ENCODE measurements around the gene OVOL1. TPM values are rescaled to one million over a fixed set of nuclear protein-coding genes. Genes with fewer than 3 reads are reported as not detected.
A peak's percentile ranks its signal among the peaks of the same experiment; 100 is the strongest.

OVOL1 gene
- total and polyA plus RNA-seq, 2 of the 8 experiments (the other 6 are each of a cell fraction or from before 2014, with no cell fraction given) = 2.6 to 3.4 TPM

GRCh38 chr11:65798882-65799281, 12.0 kb downstream of the OVOL1 start:
- TF ChIP-seq GABPA (IDR thresholded peaks at IDR 0.05; ENCODE audit: borderline replicate concordance, insufficient read depth, low read length) = no peak
- no peak for TF ChIP-seq YY1 (IDR thresholded peaks at IDR 0.05; ENCODE audit: low read depth, low read length)
- TF ChIP-seq JUN (IDR thresholded peaks at IDR 0.05; ENCODE audit: low read depth, low read length) = no peak
- no peak for TF ChIP-seq RNF2 (IDR thresholded peaks at IDR 0.05; ENCODE audit: borderline replicate concordance, low read depth, low read length, missing control alignments, poor library complexity, severe bottlenecking)
- POLR2A ChIA-PET (ENCODE audit: partially characterized antibody) = interaction anchor here (0.7 to 2.1 kb wide), 8 partner anchors 9 to 205 kb away, joined by 3 to 8 read pairs (median 3); partner anchors contain the start of genes CFL1 and FIBP
- Histone ChIP-seq H3K4me1 (replicated peaks in 1 of 4; ENCODE audit: control insufficient read depth in 3 of 4, insufficient read depth in 4 of 4, low read length in 3 of 4) (peaks cover 0 to 20% (median 5%) of the 10 kb centered on the region in 4 experiments; a peak in 5 of 7 replicates), H2BK120ac (replicated peaks; ENCODE audit: low read depth, low read length) (no peak overlapping the region), H3K9ac (replicated peaks in 1 of 4; ENCODE audit: extremely low read depth in 1 of 4, low read depth in 3 of 4, low read length in 3 of 4) (no peak overlapping the region; a peak in 1 of 7 replicates), H2AFZ (ENCODE audit: low read length) (peak overlapping the region; percentile 73; the same call in 1 of the 2 replicates), H4K5ac (ENCODE audit: insufficient read length, low read depth, low read length) (no peak overlapping the region), H3K56ac (replicated peaks; ENCODE audit: insufficient read length, low read depth, low read length) (no peak overlapping the region), H3K36me3 (ENCODE audit: control insufficient read depth in 2 of 4, insufficient read depth in 4 of 4, low read length in 3 of 4) (peaks cover 0 to 3% (median 0%) of the 10 kb centered on the region in 4 experiments; a peak in 3 of 8 replicates), H4K20me1 (replicated peaks in 1 of 2; ENCODE audit: control insufficient read depth in 1 of 2, insufficient read depth in 2 of 2, low read length in 2 of 2) (no peaks in the 10 kb centered on the region), H2BK20ac (ENCODE audit: low read length) (no peak overlapping the region), H3K23ac (ENCODE audit: insufficient read length) (no peak overlapping the region), H2BK5ac (ENCODE audit: low read depth, low read length) (no peak overlapping the region), H3K79me2 (ENCODE audit: control insufficient read depth in 1 of 2, insufficient read depth in 2 of 2, low read length in 2 of 2) (no peaks in the 10 kb centered on the region), H2BK12ac (ENCODE audit: low read depth, low read length) (0 out of 2 replicates have a peak overlapping the region, but pooled peaks have one; percentile 17), H3K23me2 (ENCODE audit: low read depth, low read length) (no peaks in the 10 kb centered on the region), H3K27me3 (replicated peaks in 1 of 4; ENCODE audit: control insufficient read depth in 3 of 4, extremely low read depth in 1 of 4, insufficient read depth in 3 of 4, low read length in 3 of 4) (no peaks in the 10 kb centered on the region; a peak in 1 of 7 replicates), H3K18ac (ENCODE audit: extremely low read depth, low read length) (no peak overlapping the region), H2BK15ac (ENCODE audit: low read length) (peak overlapping the region; percentile 81; the same call in 1 of the 2 replicates), H3K14ac (ENCODE audit: insufficient read length) (no peak overlapping the region), H3K4ac (replicated peaks; ENCODE audit: insufficient read length, low read depth, low read length) (no peak overlapping the region), H3K9me3 (ENCODE audit: insufficient read depth in 2 of 2, low read depth in 1 of 2, low read length in 1 of 2) (no peaks in the 10 kb centered on the region), H2AK5ac (ENCODE audit: low read depth, low read length) (no peak overlapping the region), H4K8ac (ENCODE audit: extremely low read depth, insufficient read depth, low read length) (no peak overlapping the region), H3K4me3 (ENCODE audit: extremely low read depth in 1 of 4, insufficient read depth in 2 of 4, low read depth in 3 of 4, low read length in 4 of 4) (no peak overlapping the region), H3K4me2 (ENCODE audit: insufficient read depth in 1 of 2, low read depth in 2 of 2, low read length in 2 of 2) (peak overlapping the region in 1 of 2 experiments; percentile 34; a peak in 2 of 4 replicates), H3K27ac (ENCODE audit: low read depth, low read length) (no peak overlapping the region), H3K79me1 (ENCODE audit: low read depth, low read length) (0 out of 2 replicates have a peak, but pooled peaks cover 2% of the 10 kb centered on the region), H4K91ac (replicated peaks; ENCODE audit: insufficient read length, low read length) (peak overlapping the region; percentile 34)
- 90% methylated on average over 8 of the region's 8 CpGs; no CpG with 5 or more reads in 1 of the 2 experiments for WGBS, 2 experiments (ENCODE audit: extremely low coverage in 1 of 2, insufficient coverage in 1 of 2, insufficient read length in 1 of 2, insufficient replicate concordance in 2 of 2, low coverage in 1 of 2, low lambda C conversion rate in 2 of 2, missing lambda C conversion rate in 1 of 2)
- FAIRE-seq (no peak), DNase-seq (ENCODE audit: low read depth in 1 of 2, low spot score in 2 of 2) (no peak)
- CTCF ChIA-PET (ENCODE audit: partially characterized antibody) = interaction anchor here (0.6 to 4.9 kb wide), 15 partner anchors 8 to 831 kb away, joined by 3 to 42 read pairs (median 4); partner anchors contain the start of gene AP5B1
